Upper lobe of right lung (tissue), 1 donor: ENCODE measurements around the gene LSM4. TPM values are rescaled to one million over a fixed set of nuclear protein-coding genes. Genes with fewer than 3 reads are reported as not detected.

Experiments
- ATAC-seq: fragments of 200-7000 bp; cut with Tn5 transposase; one replicate; pipeline ENCODE4 v1.9.1; 2020; ENCODE audit warnings: mild to moderate bottlenecking, moderate library complexity
- DNase-seq: peaks from one replicate; pipeline ENCODE4 v3.0.0-alpha.2; 2020
- H3K27ac ChIP-seq: fragments of 200-600 bp; one replicate; pipeline ENCODE4 v1.8.0; 2022
- H3K27me3 ChIP-seq: fragments of 200-600 bp; one replicate; pipeline ENCODE4 v1.8.0; 2022; ENCODE audit warnings: mild to moderate bottlenecking
- H3K36me3 ChIP-seq: fragments of 200-600 bp; one replicate; pipeline ENCODE4 v1.8.0; 2022
- H3K4me1 ChIP-seq: fragments of 200-600 bp; one replicate; pipeline ENCODE4 v1.8.0; 2022
- H3K4me3 ChIP-seq: fragments of 200-600 bp; one replicate; pipeline ENCODE4 v1.8.0; 2022; ENCODE audit warnings: mild to moderate bottlenecking
- H3K9me3 ChIP-seq: fragments of 200-600 bp; one replicate; pipeline ENCODE4 v1.8.0; 2022
- CTCF ChIP-seq: fragments of 200-600 bp; IDR thresholded peaks from one replicate; pipeline ENCODE4 v1.8.0; 2022; ENCODE audit warnings: antibody characterized with exemption
- intact Hi-C: fragments of 100-400 bp; cut with DNase I; formaldehyde crosslinking; loops from one replicate; pipeline ENCODE4 v1.11.0; 2022
- total RNA-seq: library from RNA; stranded (reverse); fragmentation: NEBNext Ultra II Directional; extraction: Animal tissue kit (Norgen Biotek cat#: 25700); gene quantifications from one replicate; pipeline ENCODE4 v1.2.1, GENCODE V29; 2021
- donor health status: DM: no; HTN: yes; CAD: no; lungs with severe emphysema.

Gene LSM4
- total RNA-seq, 1 donor from 2014 or later, result 76.9 TPM

GRCh38 chr19:18298601-18299000 lies 24.3 kb downstream of the LSM4 start:
- TF ChIP-seq CTCF, result no peak
- H3K4me3 ChIP-seq, result no peak overlapping the region
- no peak for ATAC-seq
- no peak for DNase-seq
- no peaks in the 10 kb centered on the region for H3K9me3 ChIP-seq
- H3K27me3 ChIP-seq, result no peaks in the 10 kb centered on the region
- H3K4me1 ChIP-seq, result peaks cover 24% of the 10 kb centered on the region
- H3K27ac ChIP-seq, result no peak overlapping the region
- H3K36me3 ChIP-seq, result no peaks in the 10 kb centered on the region
- intact Hi-C loops, result no loop called here

- Histone ChIP-seq H3K27ac (no peak overlapping the region), H3K9me3 (no peaks in the 10 kb centered on the region), H3K4me3 (no peak overlapping the region), H3K27me3 (no peaks in the 10 kb centered on the region), H3K4me1 (peaks cover 12% of the 10 kb centered on the region), H3K36me3 (no peaks in the 10 kb centered on the region)
- no peak for ATAC-seq
- TF ChIP-seq CTCF, result no peak
- intact Hi-C loops, result no loop called here
- DNase-seq, result no peak
Observed at GRCh38 chr19:18297308-18297707, 25.6 kb downstream of the LSM4 start.

- peaks cover 13% of the 10 kb centered on the region for H3K4me1 ChIP-seq
- H3K36me3 ChIP-seq, result no peaks in the 10 kb centered on the region
- intact Hi-C loops, result no loop called here
- no peak overlapping the region for H3K4me3 ChIP-seq
- DNase-seq, result no peak
- no peak for ATAC-seq
- no peak overlapping the region for H3K27ac ChIP-seq
- no peaks in the 10 kb centered on the region for H3K27me3 ChIP-seq
- TF ChIP-seq CTCF, result no peak
- no peaks in the 10 kb centered on the region for H3K9me3 ChIP-seq
Observed at GRCh38 chr19:18295034-18295451, 27.8 kb downstream of the LSM4 start.

- Histone ChIP-seq H3K36me3 (no peaks in the 10 kb centered on the region), H3K27me3 (no peaks in the 10 kb centered on the region), H3K4me1 (peaks cover 14% of the 10 kb centered on the region), H3K9me3 (no peaks in the 10 kb centered on the region), H3K27ac (peak overlapping the region; percentile 8), H3K4me3 (no peak overlapping the region)
- no peak for TF ChIP-seq CTCF
- DNase-seq (no peak), ATAC-seq (no peak)
- intact Hi-C loops, result no loop called here
Observed at GRCh38 chr19:18294467-18294864, 28.4 kb downstream of the LSM4 start.

GRCh38 chr19:18293642-18294466 lies 29.0 kb downstream of the LSM4 start:
- intact Hi-C loops, result no loop called here
- no peak for TF ChIP-seq CTCF
- no peaks in the 10 kb centered on the region for H3K36me3 ChIP-seq
- H3K4me3 ChIP-seq, result peak overlapping the region; percentile 77
- ATAC-seq (no peak), DNase-seq (no peak)
- H3K27me3 ChIP-seq, result no peaks in the 10 kb centered on the region
- peaks cover 14% of the 10 kb centered on the region for H3K4me1 ChIP-seq
- H3K9me3 ChIP-seq, result no peaks in the 10 kb centered on the region
- peak overlapping the region; percentile 99 for H3K27ac ChIP-seq
